HG03432 (cell line): ENCODE results near the gene SMIM1.
A peak's percentile ranks its signal among the peaks of the same experiment; 100 is the strongest.

Experiments used
- ATAC-seq: cut with Tn5 transposase; IDR thresholded peaks from one replicate; pipeline ENCODE4 v1.9.1; 2021; ENCODE audit warnings: mild to moderate bottlenecking, moderate library complexity; ENCODE audit not compliant: unreplicated experiment

SMIM1 gene

GRCh38 chr1:3753656-3754454, 18.7 kb upstream of the SMIM1 start:
- no peak for ATAC-seq

GRCh38 chr1:3756394-3756793, 16.2 kb upstream of the SMIM1 start:
- ATAC-seq: no peak

DNA sequence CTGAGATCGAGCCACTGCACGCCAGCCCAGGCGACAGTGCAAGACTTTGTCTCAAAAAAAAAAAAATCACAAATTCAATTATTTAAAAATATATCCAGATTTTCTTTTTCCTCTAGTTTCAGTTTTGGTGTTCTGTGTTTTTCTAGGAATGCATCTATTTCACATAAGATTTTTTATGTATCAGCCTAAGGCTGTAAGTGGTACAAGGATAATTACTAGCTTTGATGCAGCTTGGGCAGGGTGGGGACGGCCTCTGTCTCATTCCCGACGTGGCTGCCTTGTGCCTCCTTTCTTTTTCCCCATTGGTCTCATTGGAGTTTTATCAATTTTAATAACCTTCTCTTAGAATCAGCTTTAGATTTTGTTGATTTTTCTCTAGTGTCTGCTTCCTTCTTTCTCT, 13.4 kb upstream of the SMIM1 start:
- no peak for ATAC-seq

GRCh38 chr1:3759796-3760195, 12.8 kb upstream of the SMIM1 start:
- ATAC-seq: no peak

DNA sequence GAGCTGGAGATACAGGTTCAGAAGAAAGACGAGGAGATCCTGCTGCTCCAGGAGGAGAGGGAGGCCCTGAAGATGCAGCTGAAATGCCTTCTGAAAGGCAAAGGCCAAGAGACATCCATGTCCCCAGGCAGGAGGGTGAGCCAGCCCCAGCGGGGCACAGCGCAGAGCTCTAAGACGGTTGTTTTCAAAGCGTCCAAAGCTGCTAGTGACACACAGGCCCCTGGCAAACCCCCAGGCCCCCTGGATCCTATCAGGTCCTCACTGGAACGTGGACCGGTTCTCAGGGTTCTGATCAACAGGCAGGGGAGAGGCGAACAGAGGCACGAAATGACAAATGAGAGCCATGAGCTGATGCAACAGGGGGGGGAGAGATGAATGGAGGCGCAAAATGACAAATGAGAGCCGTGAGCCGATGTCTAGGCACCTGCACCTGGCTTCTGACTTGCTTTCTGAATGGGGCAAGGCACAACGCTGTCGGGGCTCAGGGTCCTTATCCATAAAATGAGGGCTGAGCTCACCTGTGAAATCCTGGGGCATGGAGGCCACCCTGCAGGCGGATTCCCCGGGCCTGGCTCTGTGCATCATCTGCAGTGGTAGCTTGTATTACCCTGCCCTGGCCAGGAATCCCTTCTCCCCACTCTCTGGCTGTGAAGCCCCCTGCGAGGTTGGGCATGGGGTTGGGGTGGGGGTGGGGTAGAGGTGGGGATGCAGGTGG, 11.1 kb upstream of the SMIM1 start:
- no peak for ATAC-seq

GRCh38 chr1:3762151-3762872, 10.2 kb upstream of the SMIM1 start:
- ATAC-seq: no peak

DNA sequence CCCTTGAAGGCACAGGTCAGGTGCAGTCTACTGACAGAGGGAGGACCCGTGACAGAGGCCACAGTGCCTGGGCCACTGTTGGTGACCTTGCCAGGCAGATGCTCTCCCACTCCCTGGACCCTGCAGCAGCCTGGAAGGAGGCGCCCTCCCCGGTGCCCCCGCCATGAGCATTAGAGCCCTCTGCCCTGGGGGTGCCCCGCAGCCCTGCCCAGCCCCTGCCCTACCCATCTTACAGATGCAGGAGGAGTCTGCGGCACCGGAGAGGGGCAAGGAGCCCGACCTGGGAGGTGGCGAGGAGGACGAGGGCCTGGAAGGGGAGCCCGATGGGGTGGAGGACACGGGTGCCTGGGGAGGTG, 9.7 kb upstream of the SMIM1 start:
- ATAC-seq: no peak

- no peak for ATAC-seq
Measured at GRCh38 chr1:3763351-3764125, 9.0 kb upstream of the SMIM1 start.

GRCh38 chr1:3767328-3767925, 5.1 kb upstream of the SMIM1 start:
- ATAC-seq: no peak

DNA sequence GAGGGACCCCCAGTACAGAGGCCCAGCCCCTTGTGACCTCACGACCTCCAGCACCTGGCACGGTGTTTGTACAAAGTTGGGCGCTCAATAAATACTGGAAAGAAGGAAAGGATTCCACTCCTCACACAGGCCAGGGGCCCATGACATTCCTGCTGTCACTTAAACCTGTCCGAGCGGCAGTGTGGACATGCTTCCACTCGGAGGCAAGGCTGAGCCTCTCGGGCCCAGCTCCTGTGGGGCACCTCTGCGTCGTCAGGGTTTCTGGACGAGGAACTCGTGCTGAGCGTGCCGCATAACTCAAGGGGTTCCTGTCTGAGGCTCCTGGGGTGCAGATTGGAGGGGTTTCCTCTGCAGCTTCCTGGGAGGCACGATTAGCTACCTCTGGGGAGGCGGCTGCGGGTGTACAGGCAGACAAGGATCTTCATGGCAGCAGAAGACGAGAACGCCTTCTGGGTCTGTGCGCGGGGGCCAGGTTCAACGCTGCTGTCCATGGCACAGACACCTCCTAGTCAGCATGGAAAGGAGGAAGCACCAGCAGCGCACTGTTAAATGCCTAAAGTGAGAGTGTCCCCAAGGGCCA, 3.6 kb upstream of the SMIM1 start:
- no peak for ATAC-seq

DNA sequence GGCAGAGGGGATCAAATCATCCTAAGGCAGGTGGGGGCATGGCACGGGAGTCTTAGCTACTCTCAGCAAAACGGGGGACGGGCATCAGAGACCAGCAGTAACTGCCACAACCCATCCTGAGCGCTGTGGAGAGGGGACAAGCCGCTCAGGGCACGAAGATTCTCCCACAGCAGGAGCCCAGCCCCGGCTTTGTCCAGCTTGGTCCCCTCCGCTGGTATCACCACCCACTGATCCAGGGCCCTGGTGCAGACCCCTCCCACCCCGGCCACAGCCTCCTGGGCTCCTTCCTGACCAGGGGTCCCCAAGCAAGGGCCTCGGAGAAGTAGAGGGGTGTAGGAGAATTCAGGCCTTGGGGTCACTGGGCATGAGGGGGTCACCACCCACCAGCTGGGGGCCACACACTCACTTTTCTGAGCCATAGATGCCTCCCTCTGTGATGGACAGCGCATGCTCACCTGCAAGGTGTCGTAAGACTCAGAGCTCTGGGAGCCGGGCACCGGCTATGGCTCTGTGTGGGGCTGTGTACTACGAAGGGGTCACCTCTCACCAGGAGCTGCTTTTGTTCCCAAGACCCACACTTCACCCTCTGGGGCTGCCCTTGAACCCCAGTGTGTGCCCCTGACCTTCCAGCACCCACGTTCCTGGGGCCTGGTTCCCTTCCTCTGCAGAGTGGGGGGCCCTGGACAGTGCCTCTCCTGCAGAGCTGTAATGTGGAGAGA, 2.3 kb upstream of the SMIM1 start:
- ATAC-seq: no peak

GRCh38 chr1:3771108-3772026, 1.2 kb upstream of the SMIM1 start:
- ATAC-seq: no peak

DNA sequence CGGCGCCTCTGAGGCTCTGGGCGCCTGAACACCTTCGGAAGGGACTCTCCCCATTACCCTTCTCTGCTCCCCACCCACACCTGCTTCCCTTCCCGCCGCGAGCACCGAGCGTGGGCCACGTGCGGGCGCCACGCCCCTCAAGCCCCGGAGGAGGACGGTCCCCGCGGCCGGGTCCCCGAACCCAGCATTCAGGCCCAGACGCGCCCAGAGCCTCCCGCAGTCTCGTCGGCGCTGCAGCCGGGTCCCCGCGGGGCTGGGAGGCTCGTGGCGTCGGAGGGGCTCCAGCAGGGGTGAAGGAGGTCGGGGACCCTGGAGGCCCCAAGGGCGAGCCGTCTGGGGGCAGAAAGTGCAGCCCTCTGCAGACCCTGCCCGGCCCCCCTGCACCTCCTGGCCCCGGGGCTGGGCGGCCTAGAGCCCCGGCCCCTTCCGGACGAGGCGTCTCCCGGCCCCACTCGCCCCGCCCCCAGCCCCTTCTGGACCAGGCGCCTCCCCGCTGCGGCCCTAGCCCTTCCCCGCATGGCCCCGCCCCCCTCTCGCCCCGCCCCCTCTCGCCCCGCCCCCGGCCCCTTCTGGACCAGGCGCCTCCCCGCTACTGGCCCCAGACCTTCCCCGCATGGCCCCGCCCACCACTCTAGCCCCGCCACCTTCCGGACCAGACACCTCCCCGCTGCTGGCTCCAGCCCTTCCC, 378 bp upstream of the SMIM1 start:
- ATAC-seq: peak; percentile 56

GRCh38 chr1:3773572-3774275, 1.2 kb downstream of the SMIM1 start:
- no peak for ATAC-seq

DNA sequence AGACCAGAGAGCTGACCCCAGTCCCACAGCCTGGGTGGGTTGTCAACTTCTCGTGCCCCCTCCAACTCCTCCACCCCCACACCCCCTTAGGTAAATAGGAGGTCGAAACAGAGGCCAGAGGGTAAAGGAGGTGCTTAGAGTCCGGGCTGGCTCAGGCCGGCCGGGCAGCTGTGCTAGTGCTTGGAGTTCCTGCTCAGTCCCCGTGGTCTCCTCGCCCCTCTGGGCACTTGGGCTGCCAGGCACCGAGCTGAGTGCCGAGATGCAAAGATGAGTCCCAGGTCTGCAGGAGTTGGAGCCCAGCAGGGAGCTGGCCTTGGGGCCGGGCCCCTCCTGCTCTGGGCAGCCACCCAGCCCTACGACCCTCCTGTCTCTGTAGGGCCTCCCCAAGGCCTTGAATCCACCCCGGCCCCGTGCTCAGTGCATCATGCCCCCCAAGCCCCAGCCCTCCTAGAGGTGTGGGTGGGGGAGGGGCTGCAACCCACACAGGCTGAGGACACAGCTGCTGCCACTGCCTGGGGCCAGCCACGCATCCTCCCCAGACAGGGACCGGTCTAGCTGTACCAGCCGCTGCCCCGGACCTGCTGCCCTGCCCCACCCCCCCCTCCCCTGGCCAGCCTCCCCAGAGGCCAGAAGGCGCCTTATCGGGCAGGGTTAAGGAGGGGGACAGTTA, 1.9 kb downstream of the SMIM1 start:
- no peak for ATAC-seq

DNA sequence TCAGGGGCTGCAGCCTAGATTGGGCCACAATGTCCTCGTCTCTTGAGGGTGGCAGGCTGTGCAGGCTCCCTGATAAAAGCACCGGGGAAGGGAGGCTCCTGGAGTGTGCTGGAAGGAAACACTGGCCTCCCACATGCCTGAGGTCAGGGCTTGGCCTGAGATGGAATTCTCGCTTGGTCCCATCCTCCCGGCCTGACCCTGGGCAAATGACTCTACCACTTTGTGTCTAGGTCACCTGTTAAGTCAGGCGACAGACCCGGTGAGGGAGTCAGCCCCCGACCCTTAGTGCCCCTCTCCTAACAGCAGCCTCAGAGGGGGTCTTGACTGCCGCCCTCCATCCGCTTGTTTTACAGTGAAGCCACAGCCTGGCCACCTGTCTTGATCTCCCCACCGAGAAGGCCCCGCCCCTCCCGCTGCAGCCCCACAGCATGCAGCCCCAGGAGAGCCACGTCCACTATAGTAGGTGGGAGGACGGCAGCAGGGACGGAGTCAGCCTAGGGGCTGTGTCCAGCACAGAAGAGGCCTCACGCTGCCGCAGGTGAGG, 2.5 kb downstream of the SMIM1 start:
- no peak for ATAC-seq
